Breast epithelium (tissue), 4 donors: ENCODE results near the gene NEGR1. TPM values are rescaled to one million over a fixed set of nuclear protein-coding genes. Genes with fewer than 3 reads are reported as not detected.

ENCODE experiments used
- DNase-seq, 2 donors: peaks; one replicate each; pipeline ENCODE4 v3.0.0-alpha.2; 2019; ENCODE audit warnings: low spot score in 2 of 2
- H3K27ac ChIP-seq, 2 donors: fragments of 200-600 bp; sonication (generic) in 1 of 2; one replicate each; pipeline ENCODE4 v1.5.1; 2016 to 2019; ENCODE audit warnings: mild to moderate bottlenecking in 1 of 2
- H3K27me3 ChIP-seq, 2 donors: fragments of 200-600 bp; sonication (generic) in 1 of 2; one replicate each; pipeline versions ENCODE4 v1.5.1 to v1.6.0; 2017 to 2019; ENCODE audit warnings: control low read depth in 1 of 2, mild to moderate bottlenecking in 1 of 2
- H3K36me3 ChIP-seq: fragments of 200-600 bp; one replicate; pipeline ENCODE4 v1.5.1; 2019
- H3K4me1 ChIP-seq, 2 donors: fragments of 200-600 bp; sonication (generic); one replicate each; pipeline ENCODE4 v1.5.1; 2016 to 2019; ENCODE audit warnings: control low read depth in 1 of 2
- H3K4me3 ChIP-seq, 3 donors: fragments of 200-600 bp; sonication (generic); 1 replicate in 2 of 3; 2 replicates in 1 of 3; pipeline ENCODE4 v1.5.1; 2016 to 2019; ENCODE audit warnings: mild to moderate bottlenecking in 3 of 3, moderate library complexity in 2 of 3
- H3K9me3 ChIP-seq, 2 donors: fragments of 200-600 bp; sonication (generic) in 1 of 2; one replicate each; pipeline ENCODE4 v1.5.1; 2016 to 2019; ENCODE audit warnings: control low read depth in 1 of 2
- POLR2A ChIP-seq: fragments of 450-650 bp; IDR thresholded peaks from one replicate; pipeline ENCODE4 v1.6.1; 2016; ENCODE audit warnings: antibody characterized with exemption, mild to moderate bottlenecking, moderate library complexity
- POLR2AphosphoS5 ChIP-seq, 3 donors: sonication (generic); formaldehyde crosslinking; IDR thresholded peaks; one replicate each; pipeline ENCODE4 v1.6.1; 2017; ENCODE audit warnings: antibody characterized with exemption in 3 of 3
- intact Hi-C: fragments of 100-400 bp; cut with DNase I; formaldehyde crosslinking; loops from one replicate; pipeline ENCODE4 v1.15.1; 2023; ENCODE audit warnings: low total_unique reads
- total RNA-seq, 3 donors: library from RNA; depleted of rRNA; stranded (reverse); fragments of >200 nt; gene quantifications; one replicate each; pipeline ENCODE4 v1.1.0, GENCODE V29; 2016
- TF ChIP-seq, protein P1 (sequence below), 3 donors: fragments of 450-650 bp; IDR thresholded peaks; one replicate each; pipeline ENCODE4 v1.5.1; 2016 to 2017; ENCODE audit warnings: antibody characterized with exemption in 3 of 3, mild to moderate bottlenecking in 3 of 3, moderate library complexity in 3 of 3

Gene NEGR1
- total RNA-seq, 3 donors from 2014 or later, result 5.6 to 33.3 (median 7.9) TPM

DNA sequence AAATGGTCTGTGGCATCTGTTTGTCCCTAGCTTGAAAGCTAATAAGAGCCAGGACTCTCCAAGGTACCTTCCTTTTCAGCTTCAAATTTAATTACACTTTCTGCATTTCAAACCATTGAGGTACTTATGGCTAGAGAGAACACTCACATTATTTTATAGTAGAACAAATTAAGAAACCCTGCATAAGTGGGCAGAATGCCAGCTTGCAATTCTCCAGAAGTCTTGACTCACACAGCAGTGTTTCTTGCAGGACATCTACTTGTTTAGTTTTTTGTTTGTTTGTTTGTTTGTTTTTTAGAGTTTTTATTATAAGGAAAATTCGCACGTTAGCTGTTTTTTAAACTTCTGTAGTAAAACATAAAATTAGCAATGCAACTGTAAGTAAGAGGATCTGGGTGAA, 397.2 kb downstream of the NEGR1 start:
- TF ChIP-seq, protein P1, sequence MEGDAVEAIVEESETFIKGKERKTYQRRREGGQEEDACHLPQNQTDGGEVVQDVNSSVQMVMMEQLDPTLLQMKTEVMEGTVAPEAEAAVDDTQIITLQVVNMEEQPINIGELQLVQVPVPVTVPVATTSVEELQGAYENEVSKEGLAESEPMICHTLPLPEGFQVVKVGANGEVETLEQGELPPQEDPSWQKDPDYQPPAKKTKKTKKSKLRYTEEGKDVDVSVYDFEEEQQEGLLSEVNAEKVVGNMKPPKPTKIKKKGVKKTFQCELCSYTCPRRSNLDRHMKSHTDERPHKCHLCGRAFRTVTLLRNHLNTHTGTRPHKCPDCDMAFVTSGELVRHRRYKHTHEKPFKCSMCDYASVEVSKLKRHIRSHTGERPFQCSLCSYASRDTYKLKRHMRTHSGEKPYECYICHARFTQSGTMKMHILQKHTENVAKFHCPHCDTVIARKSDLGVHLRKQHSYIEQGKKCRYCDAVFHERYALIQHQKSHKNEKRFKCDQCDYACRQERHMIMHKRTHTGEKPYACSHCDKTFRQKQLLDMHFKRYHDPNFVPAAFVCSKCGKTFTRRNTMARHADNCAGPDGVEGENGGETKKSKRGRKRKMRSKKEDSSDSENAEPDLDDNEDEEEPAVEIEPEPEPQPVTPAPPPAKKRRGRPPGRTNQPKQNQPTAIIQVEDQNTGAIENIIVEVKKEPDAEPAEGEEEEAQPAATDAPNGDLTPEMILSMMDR (IDR thresholded peaks at IDR 0.05), result no peak
- TF ChIP-seq POLR2A, result no peak
- TF ChIP-seq POLR2AphosphoS5 (IDR thresholded peaks at IDR 0.05), result no peak
- intact Hi-C loops, result no loop called here

GRCh38 chr1:71882637-71883036, 399.7 kb downstream of the NEGR1 start:
- Histone ChIP-seq H3K9me3 (no peaks in the 10 kb centered on the region), H3K4me1 (no peaks in the 10 kb centered on the region), H3K4me3 (no peak overlapping the region), H3K27ac (no peak overlapping the region), H3K36me3 (no peaks in the 10 kb centered on the region), H3K27me3 (no peaks in the 10 kb centered on the region)
- DNase-seq, result no peak
- no peak for TF ChIP-seq POLR2A
- no peak for TF ChIP-seq POLR2AphosphoS5 (IDR thresholded peaks at IDR 0.05)
- TF ChIP-seq, protein P1 (IDR thresholded peaks at IDR 0.05), result no peak
- intact Hi-C loops, result no loop called here

More for the DNA sequence above, 397.2 kb downstream of the NEGR1 start:
- H3K27me3 ChIP-seq, result no peaks in the 10 kb centered on the region
- H3K4me3 ChIP-seq, result no peak overlapping the region
- H3K9me3 ChIP-seq, result no peaks in the 10 kb centered on the region
- no peaks in the 10 kb centered on the region for H3K4me1 ChIP-seq
- no peak for DNase-seq
- H3K27ac ChIP-seq, result no peak overlapping the region
- no peaks in the 10 kb centered on the region for H3K36me3 ChIP-seq

GRCh38 chr1:71882226-71882625, 400.1 kb downstream of the NEGR1 start:
- TF ChIP-seq, protein P1 (IDR thresholded peaks at IDR 0.05), result no peak
- no peak for TF ChIP-seq POLR2A
- no peak for TF ChIP-seq POLR2AphosphoS5 (IDR thresholded peaks at IDR 0.05)
- Histone ChIP-seq H3K4me1 (no peaks in the 10 kb centered on the region), H3K4me3 (no peak overlapping the region), H3K36me3 (no peaks in the 10 kb centered on the region), H3K27me3 (no peaks in the 10 kb centered on the region), H3K9me3 (no peaks in the 10 kb centered on the region), H3K27ac (no peak overlapping the region)
- intact Hi-C loops, result no loop called here
- no peak for DNase-seq

- Histone ChIP-seq H3K27ac (no peak overlapping the region), H3K36me3 (no peaks in the 10 kb centered on the region), H3K27me3 (no peaks in the 10 kb centered on the region), H3K4me1 (no peaks in the 10 kb centered on the region), H3K9me3 (no peaks in the 10 kb centered on the region), H3K4me3 (no peak overlapping the region)
- no peak for DNase-seq
- intact Hi-C loops, result no loop called here
- TF ChIP-seq POLR2AphosphoS5 (IDR thresholded peaks at IDR 0.05) (no peak), POLR2A (no peak)
- TF ChIP-seq, protein P1 (IDR thresholded peaks at IDR 0.05), result no peak
These were observed 400.7 kb downstream of the NEGR1 start for GRCh38 chr1:71881611-71882010.

DNA sequence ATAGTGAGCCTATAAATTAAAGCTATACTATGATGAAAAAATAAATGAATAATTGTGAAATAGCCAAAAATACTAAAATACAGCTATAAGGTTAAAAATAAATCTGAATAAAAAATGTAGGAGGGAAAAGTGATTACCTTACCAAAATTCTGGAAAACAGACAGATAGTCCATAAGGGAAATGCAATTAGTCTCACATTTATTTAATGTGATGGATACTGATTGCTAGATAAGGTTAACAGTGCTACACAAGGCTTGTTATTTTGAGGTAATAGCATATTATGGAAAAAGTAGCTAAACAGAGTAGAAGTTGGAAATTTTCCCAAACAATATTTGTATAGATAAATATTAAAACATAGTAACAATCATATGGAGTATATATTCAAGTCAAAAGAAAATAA, 413.0 kb downstream of the NEGR1 start:
- intact Hi-C loops, result no loop called here
- H3K4me3 ChIP-seq, result no peak overlapping the region
- H3K36me3 ChIP-seq, result no peaks in the 10 kb centered on the region
- H3K27me3 ChIP-seq, result no peaks in the 10 kb centered on the region
- H3K9me3 ChIP-seq, result no peaks in the 10 kb centered on the region
- H3K27ac ChIP-seq, result no peak overlapping the region
- no peaks in the 10 kb centered on the region for H3K4me1 ChIP-seq
- TF ChIP-seq POLR2AphosphoS5 (IDR thresholded peaks at IDR 0.05), result no peak
- TF ChIP-seq, protein P1 (IDR thresholded peaks at IDR 0.05), result no peak
- TF ChIP-seq POLR2A, result no peak
- no peak for DNase-seq
